ENCODE data around the gene CRTC2. TPM values are rescaled to one million over a fixed set of nuclear protein-coding genes. Genes with fewer than 3 reads are reported as not detected.

The CRTC2 gene
- total RNA-seq, 1 donor from 2014 or later: 247 TPM

GRCh38 chr1:153961421-153961820, 3.0 kb upstream of the CRTC2 start:
- DNase-seq: no peak
- no peak for ATAC-seq (ENCODE audit: low read depth)
- intact Hi-C loops (cut with micrococcal nuclease): no loop called here
- TF ChIP-seq, protein P1, sequence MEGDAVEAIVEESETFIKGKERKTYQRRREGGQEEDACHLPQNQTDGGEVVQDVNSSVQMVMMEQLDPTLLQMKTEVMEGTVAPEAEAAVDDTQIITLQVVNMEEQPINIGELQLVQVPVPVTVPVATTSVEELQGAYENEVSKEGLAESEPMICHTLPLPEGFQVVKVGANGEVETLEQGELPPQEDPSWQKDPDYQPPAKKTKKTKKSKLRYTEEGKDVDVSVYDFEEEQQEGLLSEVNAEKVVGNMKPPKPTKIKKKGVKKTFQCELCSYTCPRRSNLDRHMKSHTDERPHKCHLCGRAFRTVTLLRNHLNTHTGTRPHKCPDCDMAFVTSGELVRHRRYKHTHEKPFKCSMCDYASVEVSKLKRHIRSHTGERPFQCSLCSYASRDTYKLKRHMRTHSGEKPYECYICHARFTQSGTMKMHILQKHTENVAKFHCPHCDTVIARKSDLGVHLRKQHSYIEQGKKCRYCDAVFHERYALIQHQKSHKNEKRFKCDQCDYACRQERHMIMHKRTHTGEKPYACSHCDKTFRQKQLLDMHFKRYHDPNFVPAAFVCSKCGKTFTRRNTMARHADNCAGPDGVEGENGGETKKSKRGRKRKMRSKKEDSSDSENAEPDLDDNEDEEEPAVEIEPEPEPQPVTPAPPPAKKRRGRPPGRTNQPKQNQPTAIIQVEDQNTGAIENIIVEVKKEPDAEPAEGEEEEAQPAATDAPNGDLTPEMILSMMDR (IDR thresholded peaks at IDR 0.05): no peak
- ChIA-PET POLR2A (interaction anchor here (0.6 to 8.3 kb wide), 4 partner anchors 15 to 121 kb away, joined by 7 to 234 read pairs (median 166); partner anchors contain the start of genes DENND4B and JTB), CTCF (no interaction called here)
- Mint-ChIP-seq H3K9me3 (no peaks in the 10 kb centered on the region), H3K36me3 (ENCODE audit: low read depth) (peaks cover 65% of the 10 kb centered on the region), H3K27me3 (no peaks in the 10 kb centered on the region), H3K27ac (peak overlapping the region; percentile 30), H3K4me1 (peaks cover 74% of the 10 kb centered on the region), H3K4me3 (peak overlapping the region; percentile 89)

- CTCF ChIA-PET: no interaction called here
- no peak overlapping the region for H3K4me3 Mint-ChIP-seq
- TF ChIP-seq, protein P1 (IDR thresholded peaks at IDR 0.05): no peak
- intact Hi-C loops (cut with micrococcal nuclease): no loop called here
- DNase-seq (no peak), ATAC-seq (ENCODE audit: low read depth) (no peak)
- peaks cover 68% of the 10 kb centered on the region for H3K36me3 Mint-ChIP-seq (ENCODE audit: low read depth)
- H3K9me3 Mint-ChIP-seq: no peaks in the 10 kb centered on the region
- POLR2A ChIA-PET: interaction anchor here (0.6 to 8.3 kb wide), 6 partner anchors 11 to 243 kb away, joined by 3 to 234 read pairs (median 35); partner anchors contain the start of genes DENND4B, GATAD2B, JTB and RAB13
- peaks cover 73% of the 10 kb centered on the region for H3K4me1 Mint-ChIP-seq
- no peaks in the 10 kb centered on the region for H3K27me3 Mint-ChIP-seq
- H3K27ac Mint-ChIP-seq: peak overlapping the region; percentile 26
Measured at GRCh38 chr1:153960206-153960605, 1.8 kb upstream of the CRTC2 start.

DNA sequence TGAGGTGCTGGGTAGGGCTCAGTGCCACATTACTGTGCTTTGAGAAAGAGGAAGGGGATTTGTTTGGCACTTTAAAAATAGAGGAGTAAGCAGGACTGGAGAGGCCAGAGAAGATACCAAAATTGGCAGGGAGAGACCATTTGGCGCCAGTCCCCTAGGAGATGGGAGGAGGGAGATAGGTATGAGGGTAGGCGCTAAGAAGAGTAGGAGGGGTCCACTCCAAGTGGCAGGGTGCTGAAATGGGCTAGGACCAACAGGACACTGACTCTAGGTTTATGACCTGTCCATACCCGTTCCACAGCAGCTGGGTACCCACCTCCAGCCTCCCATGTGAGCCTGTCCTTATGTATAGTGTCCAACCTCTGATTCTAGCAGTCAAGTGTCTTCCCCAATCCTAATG, 1.0 kb upstream of the CRTC2 start:
- TF ChIP-seq, protein P1 (IDR thresholded peaks at IDR 0.05): no peak
- peaks cover 74% of the 10 kb centered on the region for H3K36me3 Mint-ChIP-seq (ENCODE audit: low read depth)
- H3K27ac Mint-ChIP-seq: peak overlapping the region; percentile 74
- DNase-seq: no peak
- peaks cover 77% of the 10 kb centered on the region for H3K4me1 Mint-ChIP-seq
- no peaks in the 10 kb centered on the region for H3K9me3 Mint-ChIP-seq
- ATAC-seq (ENCODE audit: low read depth): no peak
- ChIA-PET POLR2A (interaction anchor here (1.5 to 8.3 kb wide), 8 partner anchors 8 to 232 kb away, joined by 4 to 234 read pairs (median 35); partner anchors contain the start of genes CREB3L4, DENND4B, GATAD2B and INTS3), CTCF (no interaction called here)
- no peaks in the 10 kb centered on the region for H3K27me3 Mint-ChIP-seq
- intact Hi-C loops (cut with micrococcal nuclease): loop anchor here (2.0 kb wide), 1 partner anchor 313 kb away; the partner anchor contains the start of gene HAX1
- no peak overlapping the region for H3K4me3 Mint-ChIP-seq

- intact Hi-C loops (cut with micrococcal nuclease): loop anchor here (1.0 to 2.0 kb wide), 8 partner anchors 8 to 314 kb away; partner anchors contain the start of genes CREB3L4, DENND4B, HAX1 and JTB
- Mint-ChIP-seq H3K27me3 (no peaks in the 10 kb centered on the region), H3K4me1 (peaks cover 78% of the 10 kb centered on the region), H3K4me3 (peak overlapping the region; percentile 96), H3K9me3 (no peaks in the 10 kb centered on the region), H3K36me3 (ENCODE audit: low read depth) (peaks cover 79% of the 10 kb centered on the region), H3K27ac (peak overlapping the region; percentile 96)
- ChIA-PET POLR2A (interaction anchor here (0.7 to 8.3 kb wide), 14 partner anchors 8 to 325 kb away, joined by 3 to 234 read pairs (median 10); partner anchors contain the start of genes CHTOP, CREB3L4, DENND4B and GATAD2B), CTCF (interaction anchor here (1.0 to 2.9 kb wide), 2 partner anchors 8 to 19 kb away, joined by 4 to 14 read pairs; partner anchors contain the start of genes CREB3L4 and JTB)
- ATAC-seq (ENCODE audit: low read depth) (no peak), DNase-seq (no peak)
- TF ChIP-seq, protein P1 (IDR thresholded peaks at IDR 0.05): no peak
Measured at GRCh38 chr1:153958961-153959260, 499 bp upstream of the CRTC2 start.

- H3K9me3 Mint-ChIP-seq: no peaks in the 10 kb centered on the region
- intact Hi-C loops (cut with micrococcal nuclease): loop anchor here (1.0 to 2.0 kb wide), 8 partner anchors 10 to 315 kb away; partner anchors contain the start of genes CREB3L4, DENND4B, HAX1 and JTB
- TF ChIP-seq, protein P1 (IDR thresholded peaks at IDR 0.05): no peak
- ChIA-PET POLR2A (interaction anchor here (0.6 to 8.3 kb wide), 14 partner anchors 9 to 324 kb away, joined by 3 to 234 read pairs (median 10); partner anchors contain the start of genes CHTOP, CREB3L4, DENND4B and GATAD2B), CTCF (interaction anchor here (1.8 to 2.9 kb wide), 3 partner anchors 9 to 136 kb away, joined by 6 to 14 read pairs (median 8); partner anchors contain the start of genes CREB3L4 and RAB13)
- H3K4me3 Mint-ChIP-seq: peak overlapping the region; percentile 96
- H3K27me3 Mint-ChIP-seq: no peaks in the 10 kb centered on the region
- ATAC-seq (ENCODE audit: low read depth): peak; percentile 32
- H3K4me1 Mint-ChIP-seq: peaks cover 75% of the 10 kb centered on the region
- peak; percentile 61 for DNase-seq
- peak overlapping the region; percentile 96 for H3K27ac Mint-ChIP-seq
- peaks cover 78% of the 10 kb centered on the region for H3K36me3 Mint-ChIP-seq (ENCODE audit: low read depth)
Measured at GRCh38 chr1:153957744-153958110, 685 bp downstream of the CRTC2 start.
